NOMO-1 treated with dmso at 0.1 percent for 144 hours (cell line): ENCODE data around the gene FILIP1L.

ENCODE experiments used
- DNase-seq: peaks from one replicate; lab custom pipeline; 2025; ENCODE audit not compliant: unreplicated experiment; lab: John Stamatoyannopoulos, UW

FILIP1L gene

DNA sequence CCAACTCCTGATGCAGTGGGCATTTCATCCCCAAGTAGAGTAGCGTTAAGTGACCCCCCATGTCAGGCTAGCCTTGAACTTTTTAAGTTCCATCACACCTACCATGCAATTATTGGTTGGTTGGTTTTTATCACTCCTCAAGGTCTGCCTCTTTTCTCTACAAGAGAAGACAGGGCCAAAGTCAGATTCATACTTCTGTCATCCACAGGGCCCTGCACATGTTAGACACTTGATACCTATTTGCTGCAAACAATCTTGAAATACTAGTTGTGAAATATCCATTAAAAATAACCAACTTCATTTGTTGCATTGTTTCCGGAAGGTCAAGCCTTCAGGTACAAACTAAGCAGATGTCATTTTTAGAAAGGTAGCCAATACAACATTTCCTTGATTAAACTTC lies 295.5 kb downstream of the FILIP1L start:
- no peak for DNase-seq

DNA sequence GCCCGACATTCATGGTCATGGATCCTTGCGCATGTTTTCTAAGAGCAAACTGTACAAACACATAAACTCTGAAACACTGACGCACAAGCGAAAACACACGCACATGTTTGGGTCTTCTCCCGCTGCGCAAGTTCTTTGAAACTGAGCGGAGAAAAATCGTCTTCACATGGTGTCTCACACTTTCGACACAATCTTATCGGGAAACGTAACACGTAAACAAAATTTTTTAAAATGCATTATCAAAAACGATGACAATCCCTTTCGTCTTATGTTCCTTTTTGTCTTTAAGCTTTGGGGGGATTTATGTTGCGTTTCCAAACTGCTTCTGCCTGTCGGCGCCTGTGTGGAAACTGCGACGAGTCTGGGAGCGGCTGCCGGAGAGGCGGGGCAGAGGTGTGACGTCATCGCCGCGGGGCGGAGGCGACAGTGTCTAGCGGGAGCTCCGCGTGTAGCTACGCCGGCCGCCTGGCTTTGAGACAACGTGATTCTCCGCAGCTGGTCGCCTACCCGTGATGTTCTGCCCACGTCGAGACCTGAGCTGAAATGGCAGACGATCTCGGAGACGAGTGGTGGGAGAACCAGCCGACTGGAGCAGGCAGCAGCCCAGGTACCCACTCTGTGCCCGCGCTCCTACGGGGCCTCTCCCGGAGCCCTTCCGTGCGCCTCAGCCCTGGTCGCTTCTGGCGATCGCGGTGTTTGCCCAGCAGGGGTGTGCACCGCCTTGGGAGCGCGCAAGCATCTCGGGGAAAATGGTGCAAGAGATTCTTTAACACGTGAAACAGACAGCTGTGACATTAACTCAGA lies 296.7 kb downstream of the FILIP1L start, which contains the start of gene CMSS1:
Gene CMSS1, plus strand, starts transcription at position 426 of the 804 bp plus-strand sequence.
- DNase-seq, result peak; percentile 80

DNA sequence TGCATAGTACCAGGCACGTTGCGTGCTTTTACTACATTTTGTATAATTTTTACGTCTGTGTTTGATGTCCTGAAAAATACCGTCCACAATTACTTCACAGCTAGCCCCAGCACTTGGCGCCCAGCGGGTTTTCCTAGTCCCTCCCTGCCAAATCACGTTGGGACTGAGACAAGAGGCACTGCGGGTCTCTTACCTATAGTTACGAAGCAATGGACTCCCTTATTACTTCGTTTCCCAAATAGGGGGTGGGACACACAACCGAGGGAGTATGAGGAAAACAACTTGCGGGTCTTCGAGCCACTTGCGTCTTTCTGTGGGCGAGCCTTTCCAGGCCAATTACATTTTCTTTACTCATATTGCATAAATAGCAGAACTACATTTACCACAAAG lies 297.3 kb downstream of the FILIP1L start:
- DNase-seq, result no peak

DNA sequence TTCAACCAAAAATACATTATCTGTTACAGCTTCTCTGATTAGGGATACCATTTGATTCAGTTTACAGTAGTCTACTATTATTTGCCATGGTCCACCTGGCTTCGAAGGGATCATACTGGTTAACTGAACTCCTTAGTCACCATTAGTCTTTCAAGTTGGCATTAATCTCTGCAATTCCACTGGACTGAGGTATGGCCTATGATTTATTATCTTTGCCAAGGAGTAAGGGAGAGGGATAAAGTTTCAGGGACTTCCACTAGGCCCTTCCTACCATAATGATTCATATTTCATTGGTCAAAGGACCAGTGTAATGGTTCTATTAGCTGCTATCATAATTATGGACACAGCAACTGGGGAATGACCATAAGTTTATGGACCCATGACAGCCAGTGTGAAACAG lies 303.9 kb downstream of the FILIP1L start:
- no peak for DNase-seq

DNA sequence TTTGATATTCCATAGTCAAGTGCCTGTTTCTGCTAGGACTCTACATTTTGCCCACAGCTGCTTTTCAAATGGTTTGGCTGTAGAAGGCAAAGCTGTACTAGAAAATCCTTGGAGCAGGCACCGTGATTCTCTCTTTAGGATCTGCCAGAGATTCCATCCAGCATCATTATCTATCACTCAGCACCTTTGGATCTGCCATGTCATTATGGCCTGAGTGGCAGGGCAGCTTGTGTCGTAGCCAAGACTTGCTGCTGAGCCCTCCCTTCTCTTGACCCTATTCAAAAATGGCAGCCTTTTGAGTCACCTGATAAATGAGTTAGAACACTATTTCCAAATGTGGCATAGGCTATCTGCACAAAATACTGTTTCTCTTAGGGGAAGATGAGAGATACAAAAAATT lies 304.7 kb downstream of the FILIP1L start:
- DNase-seq, result no peak

DNA sequence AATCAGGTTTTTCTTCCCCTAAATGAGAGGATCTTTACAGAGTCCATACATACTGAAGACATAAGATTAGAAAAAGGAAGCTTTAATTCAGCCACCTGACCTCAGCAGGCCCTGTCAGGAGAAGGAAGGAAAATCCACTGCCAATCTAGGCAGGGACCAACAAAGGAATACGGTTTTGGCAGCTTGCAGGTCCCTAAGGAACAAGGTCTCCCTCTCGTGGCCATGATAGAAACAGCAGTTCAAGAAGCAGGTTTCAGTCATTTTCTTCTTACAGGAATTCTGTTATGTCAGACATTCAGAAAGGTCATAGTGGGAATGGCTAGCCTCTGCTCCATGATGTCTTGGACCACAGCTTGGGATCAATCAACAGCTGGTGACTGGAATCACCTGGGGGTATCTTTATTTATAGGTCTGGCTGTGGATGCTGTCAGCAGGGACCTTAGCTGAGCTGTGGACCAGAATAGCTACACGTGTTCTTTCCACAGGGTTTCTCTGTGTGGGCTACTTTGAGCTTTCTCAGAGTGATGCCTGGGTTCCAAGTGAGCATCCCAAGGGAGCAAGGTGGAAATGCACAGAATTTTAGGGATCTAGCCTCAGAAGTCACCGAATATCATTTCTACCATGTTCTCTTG lies 306.0 kb downstream of the FILIP1L start:
- DNase-seq, result no peak

DNA sequence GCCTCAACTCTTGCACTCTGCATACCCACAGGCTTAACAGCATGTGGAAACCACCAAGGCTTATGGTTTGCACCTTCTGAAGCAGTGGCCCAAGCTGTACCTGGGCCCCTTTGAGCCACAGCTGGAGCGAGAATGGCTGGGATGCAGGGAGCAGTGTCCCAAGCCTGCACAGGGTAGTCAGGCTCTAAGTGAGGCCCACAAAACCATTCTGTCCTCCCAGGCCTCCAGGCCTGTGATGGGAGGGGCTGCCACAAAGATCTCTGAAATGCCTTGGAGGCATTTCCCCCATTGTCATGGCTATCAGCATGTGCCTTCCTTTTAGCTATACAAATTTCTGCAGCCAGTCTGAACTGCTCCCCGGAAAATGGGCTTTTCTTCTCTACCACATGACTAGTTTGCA lies 309.1 kb downstream of the FILIP1L start:
- no peak for DNase-seq

DNA sequence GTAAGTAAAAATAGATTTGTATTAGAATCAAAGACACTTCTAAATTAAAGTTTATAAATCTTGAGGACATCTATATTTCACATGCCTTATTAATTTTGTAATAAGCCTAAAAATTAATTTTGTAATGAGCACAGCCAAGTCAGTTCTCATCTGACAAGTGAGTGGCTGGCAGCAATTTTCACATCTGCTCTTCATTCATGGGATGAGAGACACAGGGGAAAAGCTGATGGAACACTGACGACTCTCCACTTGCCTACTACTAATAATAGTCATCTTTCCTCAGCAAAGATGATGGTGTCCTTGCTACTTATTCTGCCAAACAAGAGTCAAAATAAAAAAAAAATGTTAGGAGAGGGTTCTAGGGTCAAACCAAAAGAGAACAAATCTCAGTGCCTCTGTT lies 311.0 kb downstream of the FILIP1L start:
- no peak for DNase-seq

DNA sequence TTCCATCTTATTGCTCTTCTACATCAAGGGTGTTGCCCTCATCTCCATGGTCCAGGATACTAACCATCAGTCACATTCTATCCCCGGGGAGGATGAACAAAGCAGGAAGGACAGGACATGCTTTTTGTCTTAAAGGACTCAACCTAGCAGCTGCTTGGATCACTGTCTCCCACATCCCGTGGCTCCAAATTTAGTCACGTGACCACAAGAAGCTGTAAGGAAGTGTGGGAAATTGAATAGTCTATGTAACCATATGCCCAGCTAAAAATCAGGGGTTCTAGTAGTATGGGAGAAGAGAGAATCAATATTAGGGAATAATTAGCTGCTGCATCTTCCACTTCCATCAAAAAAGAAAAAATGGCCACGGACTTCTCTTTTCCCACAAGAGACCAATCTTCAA lies 314.9 kb downstream of the FILIP1L start:
- DNase-seq, result no peak

DNA sequence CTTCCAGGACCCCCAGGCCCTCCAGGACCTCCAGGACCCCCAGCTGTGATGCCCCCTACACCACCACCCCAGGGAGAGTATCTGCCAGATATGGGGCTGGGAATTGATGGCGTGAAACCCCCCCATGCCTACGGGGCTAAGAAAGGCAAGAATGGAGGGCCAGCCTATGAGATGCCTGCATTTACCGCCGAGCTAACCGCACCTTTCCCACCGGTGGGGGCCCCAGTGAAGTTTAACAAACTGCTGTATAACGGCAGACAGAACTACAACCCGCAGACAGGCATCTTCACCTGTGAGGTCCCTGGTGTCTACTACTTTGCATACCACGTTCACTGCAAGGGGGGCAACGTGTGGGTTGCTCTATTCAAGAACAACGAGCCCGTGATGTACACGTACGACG lies 318.7 kb downstream of the FILIP1L start:
- no peak for DNase-seq

DNA sequence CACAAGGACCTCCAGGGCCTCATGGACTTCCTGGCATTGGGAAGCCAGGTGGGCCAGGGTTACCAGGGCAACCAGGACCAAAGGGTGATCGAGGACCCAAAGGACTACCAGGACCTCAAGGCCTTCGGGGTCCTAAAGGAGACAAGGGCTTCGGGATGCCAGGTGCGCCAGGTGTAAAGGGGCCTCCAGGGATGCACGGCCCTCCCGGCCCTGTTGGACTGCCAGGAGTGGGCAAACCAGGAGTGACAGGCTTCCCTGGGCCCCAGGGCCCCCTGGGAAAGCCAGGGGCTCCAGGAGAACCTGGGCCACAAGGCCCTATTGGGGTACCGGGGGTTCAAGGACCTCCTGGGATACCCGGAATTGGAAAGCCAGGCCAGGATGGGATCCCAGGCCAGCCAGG lies 319.8 kb downstream of the FILIP1L start:
- DNase-seq, result no peak

DNA sequence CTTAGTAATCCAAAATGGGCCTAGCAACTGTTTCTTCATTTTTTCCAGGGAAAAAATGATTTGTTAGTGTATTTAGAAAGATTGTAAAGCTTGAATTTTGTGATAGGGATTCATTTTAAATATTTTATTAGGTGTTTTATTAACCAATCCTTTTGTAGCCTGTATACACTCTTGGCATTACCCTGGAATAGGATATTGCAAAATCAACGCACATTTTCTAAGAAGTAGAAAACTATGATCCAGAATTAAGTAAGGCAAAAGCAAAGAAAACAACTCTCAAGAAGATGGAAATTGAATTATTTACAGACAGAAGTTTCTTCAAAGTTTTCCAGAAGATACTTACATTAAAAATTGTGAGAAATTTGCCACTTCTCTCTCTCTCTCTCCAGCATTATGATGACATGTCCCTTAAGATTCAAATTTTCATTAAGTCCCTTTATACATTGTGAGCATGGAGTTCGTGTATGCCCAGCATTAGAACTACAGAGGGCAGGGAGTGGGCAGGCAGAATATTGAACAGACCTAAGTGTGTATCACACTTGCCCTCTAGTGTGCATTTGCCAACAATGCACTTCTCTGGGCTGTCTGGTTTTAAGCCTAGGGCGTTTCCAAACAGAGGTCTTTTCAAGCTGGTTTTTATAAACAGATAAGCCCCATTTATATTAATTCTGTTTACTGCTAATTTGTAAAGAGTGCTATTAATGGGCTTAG lies 325.1 kb downstream of the FILIP1L start:
- DNase-seq, result no peak
